HepG2 (cell line): ENCODE results near the gene ETS2. TPM values are rescaled to one million over a fixed set of nuclear protein-coding genes. Genes with fewer than 3 reads are reported as not detected.

Experiments used
- BCL3 ChIP-seq: sonication (generic); formaldehyde crosslinking; IDR thresholded peaks from 2 replicates; pipeline ENCODE4 v1.5.1; 2020; ENCODE audit warnings: mild to moderate bottlenecking, missing genetic modification reagents, moderate library complexity
- BHLHE40 ChIP-seq: IDR thresholded peaks from 2 replicates; pipeline ENCODE4 v1.6.1; 2011; ENCODE audit warnings: low read length, improper control_type of control experiment
- KAT8 ChIP-seq: IDR thresholded peaks from 2 replicates; pipeline ENCODE4 v1.6.1; 2016; ENCODE audit warnings: missing genetic modification reagents, missing compliant biosample characterization
- KLF16 ChIP-seq, 2 experiments: sonication (generic) in 1 of 2; formaldehyde crosslinking in 1 of 2; IDR thresholded peaks; 2 replicates each; pipeline versions ENCODE4 v1.6.1 to v1.8.0; 2016 to 2023; ENCODE audit warnings: missing genetic modification reagents in 2 of 2, missing compliant biosample characterization in 1 of 2
- MBD4 ChIP-seq: IDR thresholded peaks from 2 replicates; pipeline ENCODE4 v1.6.1; 2012; ENCODE audit warnings: low read length, inconsistent platforms, borderline replicate concordance
- MED1 ChIP-seq: sonication (generic); formaldehyde crosslinking; IDR thresholded peaks from 2 replicates; pipeline ENCODE4 v1.4.0; 2020; ENCODE audit warnings: missing genetic modification reagents
- MTF2 ChIP-seq: sonication (generic); formaldehyde crosslinking; IDR thresholded peaks from 2 replicates; pipeline ENCODE4 v1.5.0; 2020; ENCODE audit warnings: missing genetic modification reagents, borderline replicate concordance
- SKIL ChIP-seq: sonication (generic); formaldehyde crosslinking; IDR thresholded peaks from 2 replicates; pipeline ENCODE4 v1.8.0; 2022; ENCODE audit warnings: missing genetic modification reagents, mild to moderate bottlenecking, moderate library complexity, borderline replicate concordance
- SOX13 ChIP-seq, 3 experiments: fragments of 450-650 bp in 1 of 3; sonication (generic) in 1 of 3; formaldehyde crosslinking in 1 of 3; IDR thresholded peaks in 2 of 3; conservative IDR thresholded peaks in 1 of 3; 2 replicates each; pipeline versions ENCODE4 v1.5.0 to v1.6.1; 2016 to 2020; ENCODE audit warnings: antibody characterized with exemption in 1 of 3, mild to moderate bottlenecking in 1 of 3, missing compliant biosample characterization in 1 of 3, missing genetic modification reagents in 1 of 3, moderate library complexity in 1 of 3
- THAP11 ChIP-seq: IDR thresholded peaks from 2 replicates; pipeline ENCODE4 v1.6.1; 2016; ENCODE audit warnings: missing biosample characterization, missing genetic modification reagents
- ZNF383 ChIP-seq: sonication (generic); formaldehyde crosslinking; IDR thresholded peaks from 2 replicates; pipeline ENCODE4 v1.4.0; 2020; ENCODE audit warnings: missing genetic modification reagents, mild to moderate bottlenecking, borderline replicate concordance
- ZNF713 ChIP-seq: sonication (generic); formaldehyde crosslinking; IDR thresholded peaks from 2 replicates; pipeline ENCODE4 v1.4.0; 2020; ENCODE audit warnings: mild to moderate bottlenecking, missing genetic modification reagents
- ZNF839 ChIP-seq: sonication (generic); formaldehyde crosslinking; IDR thresholded peaks from 2 replicates; pipeline ENCODE4 v1.4.0; 2020; ENCODE audit warnings: missing genetic modification reagents, mild to moderate bottlenecking, borderline replicate concordance
- polyA plus RNA-seq, 8 experiments: library from polyadenylated mRNA; depleted of rRNA in 3 of 8; stranded (reverse) in 7 of 8; unstranded in 1 of 8; fragments of >200 nt; fragmentation: Illumina TruSeq in 4 of 8; extraction: Trizol in 4 of 8; gene quantifications; 2 replicates each; pipeline versions ENCODE4 v1.2.1 to v1.2.3, GENCODE V29; 2011 to 2016; ENCODE audit warnings: low read depth in 4 of 8, missing spikeins in 1 of 8, mixed read lengths in 1 of 8; ENCODE audit not compliant: insufficient read depth in 1 of 8
- total RNA-seq, 5 experiments: library from RNA; depleted of rRNA; stranded (reverse); fragments of >200 nt; fragmentation: Illumina TruSeq; extraction: Trizol; gene quantifications; 2 replicates each; pipeline ENCODE4 v1.2.3, GENCODE V29; 2016; ENCODE audit warnings: low read depth in 1 of 5
- TF ChIP-seq, protein P1 (sequence below): sonication (generic); formaldehyde crosslinking; conservative IDR thresholded peaks from 2 replicates; pipeline ENCODE4 v1.4.0; 2020; ENCODE audit warnings: missing genetic modification reagents
- TF ChIP-seq, protein P2 (sequence below), 2 experiments: sonication (generic) in 1 of 2; formaldehyde crosslinking in 1 of 2; IDR thresholded peaks; 2 replicates each; pipeline versions ENCODE4 v1.4.0 to v1.6.1; 2018 to 2020; ENCODE audit warnings: missing genetic modification reagents in 2 of 2, borderline replicate concordance in 1 of 2, low read depth in 1 of 2, mild to moderate bottlenecking in 1 of 2, missing biosample characterization in 1 of 2
- TF ChIP-seq, protein P3 (sequence below): sonication (generic); formaldehyde crosslinking; IDR thresholded peaks from 2 replicates; pipeline ENCODE4 v1.5.1; 2020; ENCODE audit warnings: mild to moderate bottlenecking, missing genetic modification reagents

ETS2 gene
- total and polyA plus RNA-seq, 2 of the 13 experiments (the other 11 are each of a cell fraction or from before 2014, with no cell fraction given) = 24.6 to 64.4 TPM

DNA sequence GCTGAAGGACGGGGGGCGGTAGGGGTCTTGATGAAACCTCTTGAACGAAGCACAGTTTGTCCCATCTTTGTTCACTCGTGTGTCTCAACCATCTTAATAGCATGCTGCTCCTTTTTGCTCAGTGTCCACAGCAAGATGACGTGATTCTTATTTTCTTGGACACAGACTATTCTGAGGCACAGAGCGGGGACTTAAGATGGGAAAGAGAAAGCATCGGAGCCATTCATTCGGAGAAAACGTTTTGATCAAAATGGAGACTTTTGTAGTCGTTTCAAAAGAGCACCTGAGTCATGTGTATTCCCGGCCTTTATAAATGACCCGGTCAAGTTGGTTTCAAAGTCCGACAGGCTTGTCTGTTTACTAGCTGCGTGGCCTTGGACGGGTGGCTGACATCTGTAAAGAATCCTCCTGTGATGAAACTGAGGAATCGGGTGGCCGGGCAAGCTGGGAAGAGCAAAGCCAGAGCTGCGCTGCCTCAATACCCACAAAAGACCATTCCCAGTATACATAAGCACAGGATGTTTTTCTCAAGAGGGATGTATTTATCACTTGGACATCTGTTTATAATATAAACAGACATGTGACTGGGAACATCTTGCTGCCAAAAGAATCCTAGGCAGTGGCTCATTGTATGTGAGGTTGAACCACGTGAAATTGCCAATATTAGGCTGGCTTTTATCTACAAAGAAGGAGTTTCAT, 18.5 kb downstream of the ETS2 start (continued):
- peak; percentile 96 for TF ChIP-seq MED1 (CRISPR knock-in tag)
- TF ChIP-seq KLF16 (CRISPR knock-in tag; IDR thresholded peaks at IDR 0.05) = peak in 1 of 2 experiments; percentile 46; a peak in 1 of 4 replicates
- TF ChIP-seq MBD4 = peak; percentile 78
- TF ChIP-seq, protein P1, sequence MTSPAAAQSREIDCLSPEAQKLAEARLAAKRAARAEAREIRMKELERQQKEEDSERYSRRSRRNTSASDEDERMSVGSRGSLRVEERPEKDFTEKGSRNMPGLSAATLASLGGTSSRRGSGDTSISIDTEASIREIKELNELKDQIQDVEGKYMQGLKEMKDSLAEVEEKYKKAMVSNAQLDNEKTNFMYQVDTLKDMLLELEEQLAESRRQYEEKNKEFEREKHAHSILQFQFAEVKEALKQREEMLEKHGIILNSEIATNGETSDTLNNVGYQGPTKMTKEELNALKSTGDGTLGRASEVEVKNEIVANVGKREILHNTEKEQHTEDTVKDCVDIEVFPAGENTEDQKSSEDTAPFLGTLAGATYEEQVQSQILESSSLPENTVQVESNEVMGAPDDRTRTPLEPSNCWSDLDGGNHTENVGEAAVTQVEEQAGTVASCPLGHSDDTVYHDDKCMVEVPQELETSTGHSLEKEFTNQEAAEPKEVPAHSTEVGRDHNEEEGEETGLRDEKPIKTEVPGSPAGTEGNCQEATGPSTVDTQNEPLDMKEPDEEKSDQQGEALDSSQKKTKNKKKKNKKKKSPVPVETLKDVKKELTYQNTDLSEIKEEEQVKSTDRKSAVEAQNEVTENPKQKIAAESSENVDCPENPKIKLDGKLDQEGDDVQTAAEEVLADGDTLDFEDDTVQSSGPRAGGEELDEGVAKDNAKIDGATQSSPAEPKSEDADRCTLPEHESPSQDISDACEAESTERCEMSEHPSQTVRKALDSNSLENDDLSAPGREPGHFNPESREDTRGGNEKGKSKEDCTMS = no peak
- TF ChIP-seq SOX13 (IDR thresholded peaks at IDR 0.05) = peak; percentile 56; the same call in 1 of the 2 replicates
- peak in 1 of 2 experiments; percentile 79; a peak in 2 of 4 replicates for TF ChIP-seq SOX13 (CRISPR knock-in tag; conservative IDR thresholded peaks at IDR 0.05 in 1 of 2, IDR thresholded peaks at IDR 0.05 in 1 of 2)
- 0 out of 2 replicates have a peak, but pooled peaks have one; percentile 33 for TF ChIP-seq BHLHE40
- TF ChIP-seq, protein P2, sequence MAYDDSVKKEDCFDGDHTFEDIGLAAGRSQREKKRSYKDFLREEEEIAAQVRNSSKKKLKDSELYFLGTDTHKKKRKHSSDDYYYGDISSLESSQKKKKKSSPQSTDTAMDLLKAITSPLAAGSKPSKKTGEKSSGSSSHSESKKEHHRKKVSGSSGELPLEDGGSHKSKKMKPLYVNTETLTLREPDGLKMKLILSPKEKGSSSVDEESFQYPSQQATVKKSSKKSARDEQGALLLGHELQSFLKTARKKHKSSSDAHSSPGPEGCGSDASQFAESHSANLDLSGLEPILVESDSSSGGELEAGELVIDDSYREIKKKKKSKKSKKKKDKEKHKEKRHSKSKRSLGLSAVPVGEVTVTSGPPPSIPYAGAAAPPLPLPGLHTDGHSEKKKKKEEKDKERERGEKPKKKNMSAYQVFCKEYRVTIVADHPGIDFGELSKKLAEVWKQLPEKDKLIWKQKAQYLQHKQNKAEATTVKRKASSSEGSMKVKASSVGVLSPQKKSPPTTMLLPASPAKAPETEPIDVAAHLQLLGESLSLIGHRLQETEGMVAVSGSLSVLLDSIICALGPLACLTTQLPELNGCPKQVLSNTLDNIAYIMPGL (CRISPR knock-in tag; IDR thresholded peaks at IDR 0.05; ENCODE audit: borderline replicate concordance in 1 of 2, low read depth in 1 of 2) = 0 out of 4 replicates have a peak, but pooled peaks have one; percentile 20 to 61
- TF ChIP-seq, protein P3, sequence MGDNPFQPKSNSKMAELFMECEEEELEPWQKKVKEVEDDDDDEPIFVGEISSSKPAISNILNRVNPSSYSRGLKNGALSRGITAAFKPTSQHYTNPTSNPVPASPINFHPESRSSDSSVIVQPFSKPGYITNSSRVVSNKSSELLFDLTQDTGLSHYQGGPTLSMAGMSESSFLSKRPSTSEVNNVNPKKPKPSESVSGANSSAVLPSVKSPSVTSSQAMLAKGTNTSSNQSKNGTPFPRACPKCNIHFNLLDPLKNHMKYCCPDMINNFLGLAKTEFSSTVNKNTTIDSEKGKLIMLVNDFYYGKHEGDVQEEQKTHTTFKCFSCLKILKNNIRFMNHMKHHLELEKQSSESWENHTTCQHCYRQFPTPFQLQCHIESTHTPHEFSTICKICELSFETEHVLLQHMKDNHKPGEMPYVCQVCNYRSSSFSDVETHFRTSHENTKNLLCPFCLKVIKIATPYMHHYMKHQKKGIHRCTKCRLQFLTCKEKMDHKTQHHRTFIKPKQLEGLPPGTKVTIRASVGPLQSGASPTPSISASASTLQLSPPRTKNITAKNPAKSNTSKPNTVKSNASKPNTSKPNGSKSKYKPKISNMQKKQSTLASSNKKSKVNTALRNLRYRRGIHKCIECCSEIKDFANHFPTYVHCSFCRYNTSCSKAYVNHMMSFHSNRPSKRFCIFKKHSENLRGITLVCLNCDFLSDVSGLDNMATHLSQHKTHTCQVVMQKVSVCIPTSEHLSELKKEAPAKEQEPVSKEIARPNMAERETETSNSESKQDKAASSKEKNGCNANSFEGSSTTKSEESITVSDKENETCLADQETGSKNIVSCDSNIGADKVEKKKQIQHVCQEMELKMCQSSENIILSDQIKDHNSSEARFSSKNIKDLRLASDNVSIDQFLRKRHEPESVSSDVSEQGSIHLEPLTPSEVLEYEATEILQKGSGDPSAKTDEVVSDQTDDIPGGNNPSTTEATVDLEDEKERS (CRISPR knock-in tag) = peak; percentile 73; the same call in 1 of the 2 replicates
- peak; percentile 59; the same call in 1 of the 2 replicates for TF ChIP-seq KAT8 (CRISPR knock-in tag)
- TF ChIP-seq ZNF383 (CRISPR knock-in tag) = no peak
- 0 out of 2 replicates have a peak, but pooled peaks have one; percentile 24 for TF ChIP-seq BCL3 (CRISPR knock-in tag)
- no peak for TF ChIP-seq MTF2
- TF ChIP-seq THAP11 (CRISPR knock-in tag) = peak; percentile 73
- TF ChIP-seq ZNF713 (CRISPR knock-in tag) = no peak
- peak; percentile 66; the same call in 1 of the 2 replicates for TF ChIP-seq SKIL
- TF ChIP-seq ZNF839 (CRISPR knock-in tag) = no peak
